GM19395 (cell line): ENCODE results near the gene SAV1.
"Not testable (repeated sequence)": the region's sequence is repeated elsewhere in the genome, so short reads cannot be mapped to it uniquely, and the experiment has no call there.

ENCODE experiments used
- ATAC-seq: cut with Tn5 transposase; IDR thresholded peaks from one replicate; pipeline ENCODE4 v1.9.1; 2021; ENCODE audit warnings: mild to moderate bottlenecking, moderate library complexity; ENCODE audit not compliant: unreplicated experiment

SAV1 gene

GRCh38 chr14:50667996-50668825 is at the start of gene SAV1:
Gene SAV1 (minus strand): TSS chr14:50668306. CDS start chr14:50667967, 339 bp downstream.
- peak; percentile 67 for ATAC-seq

GRCh38 chr14:50717811-50718210 is 49.7 kb upstream of the SAV1 start:
- ATAC-seq, result no peak

- peak; percentile 58 for ATAC-seq
Measured at GRCh38 chr14:50714450-50715073, 46.5 kb upstream of the SAV1 start.

GRCh38 chr14:50711043-50711442 is 42.9 kb upstream of the SAV1 start:
- no peak for ATAC-seq

GRCh38 chr14:50705026-50705593 is 37.0 kb upstream of the SAV1 start:
- no peak for ATAC-seq

- ATAC-seq, result no peak
Measured at GRCh38 chr14:50704454-50705010, 36.4 kb upstream of the SAV1 start.

- no peak for ATAC-seq
Measured at GRCh38 chr14:50697659-50698290, 29.7 kb upstream of the SAV1 start.

- ATAC-seq, result not testable (repeated sequence)
Measured at GRCh38 chr14:50694260-50694659, 26.2 kb upstream of the SAV1 start.

GRCh38 chr14:50688875-50689274 is 20.8 kb upstream of the SAV1 start:
- no peak for ATAC-seq

- ATAC-seq, result no peak
Measured at GRCh38 chr14:50679674-50680073, 11.6 kb upstream of the SAV1 start.

- ATAC-seq, result no peak
Measured at GRCh38 chr14:50678163-50678562, 10.1 kb upstream of the SAV1 start.

- ATAC-seq, result no peak
Measured at GRCh38 chr14:50677527-50678063, 9.5 kb upstream of the SAV1 start.

- ATAC-seq, result no peak
Measured at GRCh38 chr14:50676814-50677516, 8.9 kb upstream of the SAV1 start.

- ATAC-seq, result no peak
Measured at GRCh38 chr14:50675597-50675996, 7.5 kb upstream of the SAV1 start.

- no peak for ATAC-seq
Measured at GRCh38 chr14:50670866-50671256, 2.8 kb upstream of the SAV1 start.

GRCh38 chr14:50670196-50670865 is 2.2 kb upstream of the SAV1 start:
- ATAC-seq, result no peak

- no peak for ATAC-seq
Measured at GRCh38 chr14:50669441-50669986, 1.4 kb upstream of the SAV1 start.

GRCh38 chr14:50668826-50669143 is 679 bp upstream of the SAV1 start:
- no peak for ATAC-seq

- peak; percentile 69 for ATAC-seq
Measured at GRCh38 chr14:50667684-50667995, 466 bp downstream of the SAV1 start.
